Activated T-cell treated with anti-CD3 and anti-CD28 coated beads, Interleukin-2, amount 50 U/mL, for 1 hour (primary cell): ENCODE results near the gene LAMTOR3.

Experiments used
- DNase-seq: peaks from one replicate; pipeline ENCODE4 v3.0.0-alpha.2; 2020

The LAMTOR3 gene

DNA sequence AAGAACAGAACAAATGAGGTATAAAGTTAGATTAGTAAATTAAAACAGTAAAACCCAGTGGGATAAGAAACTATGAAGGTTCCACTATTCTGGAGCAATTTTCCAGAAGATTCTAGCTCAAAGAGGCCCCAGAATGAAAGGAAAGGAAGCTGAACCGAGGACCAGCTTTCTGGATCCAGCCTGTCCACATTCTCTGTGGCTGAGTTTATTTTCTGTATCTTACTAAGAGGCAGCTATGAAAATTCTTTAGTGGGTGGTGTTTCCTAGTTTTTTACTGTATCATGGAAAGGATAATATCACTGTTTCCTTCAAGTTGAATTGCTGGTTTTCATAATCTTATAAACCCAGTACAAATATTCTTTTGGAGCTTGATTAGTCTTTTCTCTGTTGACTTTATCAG lies 65.8 kb downstream of the LAMTOR3 start:
- DNase-seq: no peak
